ENCODE results near the gene TMEM132D.

Gene TMEM132D

GRCh38 chr12:129825316-129825715 is 78.5 kb downstream of the TMEM132D start:
- DNase-seq (ENCODE audit: low spot score), result no peak

DNA sequence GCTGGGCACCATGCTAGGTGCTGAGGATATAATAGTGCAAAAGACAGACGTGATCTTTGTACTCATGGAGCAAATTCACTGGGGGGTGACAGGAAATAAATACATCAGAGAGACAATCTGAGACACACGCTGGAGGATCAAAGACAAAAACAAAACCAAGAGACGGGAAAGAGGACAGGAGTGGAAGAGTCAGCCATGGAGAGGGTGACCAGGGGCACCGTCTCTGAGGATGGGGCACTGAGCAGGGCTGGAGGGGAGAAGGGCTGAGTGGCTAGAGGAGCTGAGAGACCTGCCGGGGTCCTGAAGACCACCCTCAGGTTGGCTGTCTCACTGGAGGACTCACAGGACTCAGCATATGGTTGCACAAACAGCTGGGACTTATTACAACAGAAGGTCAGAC is 81.9 kb downstream of the TMEM132D start:
- DNase-seq (ENCODE audit: low spot score), result no peak

GRCh38 chr12:129819391-129819790 is 84.4 kb downstream of the TMEM132D start:
- DNase-seq (ENCODE audit: low spot score), result no peak

DNA sequence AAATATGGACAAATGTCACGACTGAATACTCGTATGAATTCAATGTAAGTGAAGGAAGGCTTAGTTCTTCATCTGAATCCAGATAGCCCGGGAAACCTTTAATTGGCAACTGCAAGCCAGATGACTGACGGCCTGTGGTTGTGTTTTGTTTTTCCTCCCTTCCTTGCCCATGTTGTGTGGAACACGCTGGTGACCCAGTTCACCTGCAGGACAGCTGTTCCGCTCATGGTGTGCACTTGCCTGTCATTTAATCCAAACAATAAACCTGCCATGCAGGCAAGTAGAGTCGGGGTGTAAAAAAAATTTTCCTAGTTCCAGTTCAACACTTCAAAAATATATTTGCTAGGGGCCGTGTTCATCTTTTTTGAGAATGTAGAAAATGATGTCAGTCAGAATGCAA is 88.0 kb downstream of the TMEM132D start:
- no peak for DNase-seq (ENCODE audit: low spot score)

DNA sequence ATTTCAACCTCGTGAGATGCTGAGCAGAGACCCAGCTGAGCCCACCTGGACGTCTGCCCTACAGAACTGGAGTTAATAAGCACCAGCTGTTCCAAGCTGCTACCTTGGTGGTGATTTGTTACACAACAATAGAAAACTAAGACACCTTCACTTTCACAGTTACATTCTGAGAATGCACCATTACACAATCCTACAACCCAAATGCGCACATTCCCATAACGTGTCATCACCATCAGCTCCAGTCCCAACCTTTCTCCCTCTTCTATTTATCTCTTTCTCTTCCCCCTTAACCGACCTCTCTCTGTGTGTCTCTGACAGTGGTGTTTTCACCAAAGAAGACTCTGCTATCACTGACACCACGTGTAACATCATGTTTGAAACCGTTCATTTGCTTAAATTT is 91.9 kb downstream of the TMEM132D start:
- DNase-seq (ENCODE audit: low spot score), result no peak

GRCh38 chr12:129807136-129807535 is 96.7 kb downstream of the TMEM132D start:
- DNase-seq (ENCODE audit: low spot score), result no peak

DNA sequence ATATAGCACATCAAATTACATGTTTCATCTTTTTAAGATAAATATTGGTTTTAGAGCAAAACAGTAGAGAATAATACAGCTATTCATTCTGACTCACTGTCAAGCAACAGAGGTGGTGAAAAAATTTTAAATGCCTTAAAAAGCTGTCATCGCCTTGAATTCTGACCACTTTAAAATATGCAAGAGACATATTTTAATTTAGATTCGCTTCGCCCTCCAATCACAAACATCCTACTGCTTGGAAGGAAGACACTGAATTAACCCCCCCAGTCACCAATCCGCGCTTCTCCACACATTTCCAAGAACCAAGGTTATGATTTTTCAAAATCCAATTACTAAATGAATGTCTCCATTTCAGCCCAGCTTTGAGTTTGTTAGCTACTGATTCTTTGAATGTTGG is 112.4 kb downstream of the TMEM132D start:
- no peak for DNase-seq (ENCODE audit: low spot score)

- DNase-seq (ENCODE audit: low spot score), result no peak
These were observed 112.9 kb downstream of the TMEM132D start for GRCh38 chr12:129790930-129791329.

DNA sequence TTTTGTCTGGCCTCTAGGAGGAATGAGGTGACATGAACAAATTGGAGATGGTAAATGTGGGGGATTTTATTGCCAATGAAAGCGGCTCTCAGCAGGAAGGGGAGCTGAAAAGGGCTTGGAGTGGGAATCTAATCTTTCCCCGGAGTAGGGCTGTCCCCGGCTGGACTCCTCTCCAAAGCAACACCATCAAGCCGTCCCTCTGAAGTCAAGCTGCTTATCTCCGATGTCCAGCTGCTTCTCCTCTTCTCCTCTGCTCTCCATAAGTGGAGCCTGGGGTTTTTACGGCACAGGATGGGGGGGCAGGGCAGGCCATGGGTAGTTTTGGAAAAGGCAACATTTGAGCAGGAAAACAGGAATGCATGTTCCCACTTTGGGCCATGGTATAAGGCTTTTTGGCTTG is 113.5 kb downstream of the TMEM132D start:
- no peak for DNase-seq (ENCODE audit: low spot score)

- DNase-seq (ENCODE audit: low spot score), result no peak
These were observed 113.9 kb downstream of the TMEM132D start for GRCh38 chr12:129789921-129790320.

- DNase-seq (ENCODE audit: low spot score), result no peak
These were observed 115.2 kb downstream of the TMEM132D start for GRCh38 chr12:129788506-129789084.

DNA sequence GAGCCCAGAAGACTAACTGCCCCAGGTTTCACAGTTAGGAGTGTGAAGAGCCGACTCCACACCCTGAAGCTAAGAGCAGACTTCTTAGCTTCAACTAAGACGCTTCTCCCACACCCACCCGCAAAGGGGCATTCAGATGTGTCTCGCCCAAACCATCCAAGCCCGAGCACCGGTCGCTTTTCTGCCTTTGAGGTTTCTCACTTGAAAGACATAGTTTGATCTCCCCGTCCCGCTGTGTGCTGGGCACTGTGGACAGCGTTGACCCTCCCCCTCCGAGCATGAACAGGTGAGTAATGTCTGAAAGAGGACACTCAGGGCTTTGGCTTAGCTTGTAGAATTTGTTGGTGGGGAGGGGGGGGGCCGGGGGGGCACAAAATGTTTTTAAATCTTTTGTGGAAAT is 123.8 kb downstream of the TMEM132D start:
- no peak for DNase-seq (ENCODE audit: low spot score)

DNA sequence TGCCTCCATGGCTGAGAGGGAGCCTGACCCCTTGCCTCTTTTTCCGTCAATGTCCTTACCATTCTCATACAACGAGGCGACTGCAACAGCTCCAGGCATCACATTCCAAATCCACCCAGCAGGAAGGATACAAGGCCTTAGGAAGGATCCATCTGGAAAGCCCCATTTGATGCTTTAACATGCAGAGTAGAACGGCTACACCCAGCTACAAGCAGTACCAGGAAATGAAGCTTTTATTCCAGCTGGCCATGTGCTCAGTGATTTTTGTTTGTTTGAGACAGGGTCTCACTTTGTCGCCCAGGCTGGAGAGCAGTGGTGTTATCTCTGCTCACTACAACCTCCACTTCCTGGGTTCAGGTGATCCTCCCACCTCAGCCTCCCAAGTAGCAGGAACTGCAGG is 124.8 kb downstream of the TMEM132D start:
- DNase-seq (ENCODE audit: low spot score), result no peak

DNA sequence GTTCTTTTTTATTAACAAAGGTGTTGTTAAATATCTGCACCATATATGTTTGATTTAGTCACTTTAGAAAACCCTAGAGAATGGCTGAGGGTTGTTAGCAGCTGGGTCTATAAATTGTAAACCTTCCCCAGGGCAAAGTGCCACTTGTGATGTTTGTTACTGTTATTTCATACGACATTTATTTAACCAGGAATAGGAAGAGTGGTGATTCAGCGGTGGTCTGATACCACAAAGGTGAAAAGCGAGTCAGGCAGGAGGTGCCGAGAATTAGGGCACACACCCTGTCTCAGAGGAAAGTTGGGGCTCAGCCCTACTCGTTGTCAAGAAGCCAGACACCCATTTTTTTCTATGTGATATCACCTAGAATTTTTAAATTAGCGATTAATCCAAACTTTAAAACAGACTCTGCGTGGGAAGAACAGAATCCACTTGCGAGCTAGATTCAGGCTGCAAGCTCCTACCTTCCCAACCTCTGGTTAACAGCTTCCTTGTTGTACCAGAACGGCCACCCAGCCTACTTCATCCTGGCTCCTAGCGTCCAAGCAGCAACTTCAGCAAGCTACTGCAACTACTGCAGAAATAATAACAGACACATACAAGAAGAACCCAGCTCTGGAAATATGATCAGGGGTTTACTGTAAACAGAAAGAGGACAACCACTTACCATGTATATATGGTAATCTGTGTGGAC is 126.7 kb downstream of the TMEM132D start:
- no peak for DNase-seq (ENCODE audit: low spot score)

- no peak for DNase-seq (ENCODE audit: low spot score)
These were observed 131.0 kb downstream of the TMEM132D start for GRCh38 chr12:129772501-129773493.

DNA sequence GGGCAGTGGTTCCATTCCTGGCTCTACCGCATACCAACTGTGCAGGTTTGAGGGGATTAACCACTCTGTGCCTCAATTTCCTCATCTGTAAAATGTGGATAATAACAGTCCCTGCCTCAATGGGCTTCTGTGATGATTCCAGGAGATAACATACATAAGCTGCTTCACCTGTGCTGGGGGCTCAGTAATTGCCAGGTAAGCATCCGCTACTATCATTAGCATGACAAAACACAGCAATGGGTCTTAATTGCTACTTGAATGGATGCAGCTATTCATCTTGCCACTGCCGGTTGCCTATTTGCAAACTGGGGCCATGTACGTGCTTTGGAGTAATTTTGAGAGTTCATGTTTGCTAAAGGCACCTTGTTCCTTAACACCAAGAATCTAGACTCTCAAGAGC is 132.6 kb downstream of the TMEM132D start:
- no peak for DNase-seq (ENCODE audit: low spot score)

DNA sequence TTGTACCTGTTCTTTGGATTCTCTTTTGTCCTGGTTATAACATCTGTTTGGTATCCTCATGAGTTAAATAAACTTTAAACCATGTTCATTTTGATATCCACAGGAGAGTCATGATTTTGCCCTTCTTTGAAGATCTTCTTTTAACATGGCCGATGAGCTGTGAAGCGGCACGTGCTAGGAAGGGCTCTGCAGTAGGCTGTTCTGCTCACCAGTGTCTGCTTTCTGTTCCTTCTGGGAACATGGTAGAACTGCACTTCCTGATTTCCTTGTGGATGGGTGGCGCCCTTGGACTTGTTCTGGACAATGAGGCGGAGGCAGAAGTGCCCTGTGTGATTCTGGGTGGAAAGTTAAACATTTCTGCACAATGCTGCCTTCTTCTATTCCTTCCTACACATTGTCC is 138.1 kb downstream of the TMEM132D start:
- no peak for DNase-seq (ENCODE audit: low spot score)

GRCh38 chr12:129762436-129762835 is 141.4 kb downstream of the TMEM132D start:
- no peak for DNase-seq (ENCODE audit: low spot score)

- DNase-seq (ENCODE audit: low spot score), result no peak
These were observed 150.2 kb downstream of the TMEM132D start for GRCh38 chr12:129753586-129753985.

DNA sequence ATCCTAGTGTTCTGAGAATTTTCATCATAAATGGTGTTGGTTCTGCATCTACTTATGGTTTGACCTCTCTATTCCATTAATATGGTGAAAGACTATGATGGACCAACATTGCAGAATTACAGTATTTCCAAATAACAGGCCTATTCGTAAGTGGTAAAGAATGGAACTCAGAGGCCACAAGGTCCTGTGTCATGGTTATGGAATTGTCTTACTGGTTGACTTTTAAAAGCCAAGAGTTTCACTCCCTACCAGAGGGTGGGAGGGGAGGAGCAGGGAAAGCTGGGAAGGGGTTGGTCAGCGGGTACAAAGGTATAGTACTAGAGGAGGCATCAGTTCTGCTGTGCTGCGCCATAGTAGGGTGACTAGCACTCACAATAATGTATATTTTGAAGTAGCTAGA is 153.4 kb downstream of the TMEM132D start:
- DNase-seq (ENCODE audit: low spot score), result no peak

GRCh38 chr12:129746318-129746717 is 157.5 kb downstream of the TMEM132D start:
- DNase-seq (ENCODE audit: low spot score), result no peak

GRCh38 chr12:129729170-129729569 is 174.7 kb downstream of the TMEM132D start:
- DNase-seq (ENCODE audit: low spot score), result no peak

DNA sequence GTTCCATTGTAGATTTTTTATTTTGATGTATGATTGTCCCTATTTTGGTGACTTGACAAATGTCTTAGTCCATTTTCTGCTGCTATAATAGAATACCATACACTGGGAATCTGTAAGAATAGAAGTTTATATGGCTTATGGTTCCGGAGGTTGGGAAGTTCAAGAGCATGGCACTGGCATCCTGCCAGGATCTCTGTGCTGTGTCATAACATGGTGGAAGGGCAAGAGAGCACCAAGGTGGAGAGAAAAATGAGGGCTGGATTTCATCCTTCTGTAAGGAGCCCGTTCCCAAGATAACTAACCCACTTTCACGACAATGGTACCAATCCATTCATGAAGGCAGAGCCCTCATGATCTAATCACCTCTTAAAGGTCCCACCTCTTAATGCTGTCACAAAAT is 176.7 kb downstream of the TMEM132D start:
- no peak for DNase-seq (ENCODE audit: low spot score)
